Adrenal gland (tissue), 12 donors: Measurements from ENCODE around the gene DOCK9. TPM values are rescaled to one million over a fixed set of nuclear protein-coding genes. Genes with fewer than 3 reads are reported as not detected.

ENCODE experiments used
- DNase-seq, 7 donors: peaks; one replicate each; pipeline ENCODE4 v3.0.0-alpha.2; 2019 to 2020
- H3K27ac ChIP-seq, 5 donors: fragments of 200-600 bp; sonication (generic) in 4 of 5; 1 replicate in 3 of 5; 2 replicates in 2 of 5; pipeline versions ENCODE4 v1.5.1 to v1.8.0; 2016 to 2020; ENCODE audit warnings: mild to moderate bottlenecking in 1 of 5
- H3K27me3 ChIP-seq: fragments of 200-600 bp; 2 replicates; pipeline ENCODE4 v1.8.0; 2021
- H3K36me3 ChIP-seq, 2 donors: fragments of 200-600 bp; replicated peaks in 1 of 2; 1 replicate in 1 of 2; 2 replicates in 1 of 2; pipeline versions ENCODE4 v1.5.1 to v1.8.0; 2018 to 2022
- H3K4me1 ChIP-seq, 2 donors: fragments of 200-600 bp; replicated peaks in 1 of 2; 1 replicate in 1 of 2; 2 replicates in 1 of 2; pipeline versions ENCODE4 v1.5.1 to v1.8.0; 2018 to 2021
- H3K4me3 ChIP-seq, 4 donors: fragments of 200-600 bp; sonication (generic) in 3 of 4; one replicate each; pipeline ENCODE4 v1.5.1; 2016 to 2018
- H3K9me3 ChIP-seq, 3 donors: fragments of 200-600 bp; sonication (generic) in 1 of 3; replicated peaks in 1 of 3; 1 replicate in 2 of 3; 2 replicates in 1 of 3; pipeline versions ENCODE4 v1.5.1 to v1.8.0; 2016 to 2021
- CTCF ChIP-seq, 6 experiments: fragments of 450-650 bp in 4 of 6; fragments of 200-600 bp in 2 of 6; sonication (generic) in 1 of 6; IDR thresholded peaks; 1 replicate in 5 of 6; 2 replicates in 1 of 6; pipeline versions ENCODE4 v1.5.1 to v1.8.0; 2016 to 2021; ENCODE audit warnings: antibody characterized with exemption in 6 of 6, mild to moderate bottlenecking in 2 of 6, moderate library complexity in 1 of 6
- POLR2A ChIP-seq, 2 donors: fragments of 450-650 bp; IDR thresholded peaks; one replicate each; pipeline ENCODE4 v1.6.1; 2017; ENCODE audit warnings: antibody characterized with exemption in 2 of 2, mild to moderate bottlenecking in 2 of 2, moderate library complexity in 1 of 2
- WGBS, 4 donors: extraction: QIAGEN DNeasy Blood & Tissue Kit in 2 of 4; methylation state at CpG; one replicate each; pipeline versions ENCODE4 v1.1.5 to v1.1.7; 2013 to 2017; 5-methylcytosine and 5-hydroxymethylcytosine counted together
- intact Hi-C, 2 donors: fragments of 100-400 bp; cut with DNase I; formaldehyde crosslinking; loops; one replicate each; pipeline versions ENCODE4 v1.14.1 to v1.15.0; 2022 to 2023
- polyA plus RNA-seq, 3 donors: library from polyadenylated mRNA; stranded (reverse); fragments of 200-250 nt in 2 of 3; fragments of 350-450 nt in 1 of 3; fragmentation: Illumina TruSeq in 1 of 3; extraction: RNeasy Lipid Tissue Mini Kit (QIAGEN cat#74804) in 1 of 3; gene quantifications; one replicate each; pipeline ENCODE4 v1.2.3, GENCODE V29; 2013 to 2014
- total RNA-seq, 9 donors: library from RNA; depleted of rRNA in 4 of 9; stranded (reverse); fragments of >200 nt in 4 of 9; fragments of 120-200 nt in 1 of 9; fragmentation: NEBNext Ultra II Directional in 1 of 9; extraction: Animal tissue kit (Norgen Biotek cat#: 25700) in 1 of 9; gene quantifications; one replicate each; pipeline versions ENCODE4 v1.1.0 to v1.2.4, GENCODE V29; 2013 to 2023
- donor health status: healthy with polysubstance abuse.
- donor health status: Bipolar disorder and iron deficiency.
- donor health status: DM: yes; HTN: yes; CAD: no.
- donor health status: DM: no; HTN: no; CAD: no.
- donor health status: DM: no; HTN: no; CAD: no.
- donor health status: DM: yes; HTN: yes; CAD: no.

DOCK9 gene
- total and polyA plus RNA-seq, 12 donors = 16.2 to 83.4 (median 51.9) TPM

GRCh38 chr13:98803921-98804320 is 173.9 kb downstream of the DOCK9 start:
- 95 to 98% (median 96%) methylated on average over 10 of the region's 10 CpGs for WGBS, 4 donors
- Histone ChIP-seq H3K27me3 (no peaks in the 10 kb centered on the region), H3K9me3 (no peaks in the 10 kb centered on the region), H3K4me3 (no peak overlapping the region), H3K27ac (no peak overlapping the region), H3K4me1 (no peaks in the 10 kb centered on the region), H3K36me3 (no peaks in the 10 kb centered on the region)
- no peak for DNase-seq
- intact Hi-C loops = no loop called here
- TF ChIP-seq CTCF (IDR thresholded peaks at IDR 0.05) (no peak), POLR2A (IDR thresholded peaks at IDR 0.05) (no peak)

- Histone ChIP-seq H3K9me3 (no peaks in the 10 kb centered on the region), H3K27me3 (no peaks in the 10 kb centered on the region), H3K4me3 (no peak overlapping the region), H3K27ac (no peak overlapping the region), H3K4me1 (no peaks in the 10 kb centered on the region), H3K36me3 (no peaks in the 10 kb centered on the region)
- TF ChIP-seq CTCF (IDR thresholded peaks at IDR 0.05) (no peak), POLR2A (IDR thresholded peaks at IDR 0.05) (no peak)
- WGBS, 4 donors = 90 to 94% (median 92%) methylated on average over 7 of the region's 7 CpGs
- peak in 1 of 7 donors; percentile 34 for DNase-seq
- intact Hi-C loops = no loop called here
Observed at GRCh38 chr13:98803111-98803561, 174.7 kb downstream of the DOCK9 start.

GRCh38 chr13:98802559-98802958 is 175.3 kb downstream of the DOCK9 start:
- WGBS, 4 donors = 95 to 98% (median 97%) methylated on average over 4 of the region's 4 CpGs
- no peak for TF ChIP-seq CTCF (IDR thresholded peaks at IDR 0.05)
- TF ChIP-seq POLR2A (IDR thresholded peaks at IDR 0.05) = no peak
- Histone ChIP-seq H3K36me3 (no peaks in the 10 kb centered on the region), H3K27me3 (no peaks in the 10 kb centered on the region), H3K4me3 (no peak overlapping the region), H3K4me1 (no peaks in the 10 kb centered on the region), H3K27ac (no peak overlapping the region), H3K9me3 (no peaks in the 10 kb centered on the region)
- DNase-seq = no peak
- intact Hi-C loops = no loop called here

GRCh38 chr13:98801626-98802418 is 176.0 kb downstream of the DOCK9 start:
- TF ChIP-seq POLR2A (IDR thresholded peaks at IDR 0.05) (no peak), CTCF (IDR thresholded peaks at IDR 0.05) (no peak)
- DNase-seq = peak in 1 of 7 donors; percentile 45
- Histone ChIP-seq H3K4me1 (no peaks in the 10 kb centered on the region), H3K27me3 (no peaks in the 10 kb centered on the region), H3K36me3 (no peaks in the 10 kb centered on the region), H3K27ac (no peak overlapping the region), H3K4me3 (no peak overlapping the region), H3K9me3 (no peaks in the 10 kb centered on the region)
- intact Hi-C loops = no loop called here
- 81 to 88% (median 87%) methylated on average over 10 of the region's 10 CpGs for WGBS, 4 donors
